HG02588 (cell line): Measurements from ENCODE around the gene ZNF837.
"Not testable (repeated sequence)": the region's sequence is repeated elsewhere in the genome, so short reads cannot be mapped to it uniquely, and the experiment has no call there.

Experiments
- ATAC-seq: cut with Tn5 transposase; IDR thresholded peaks from one replicate; pipeline ENCODE4 v1.9.1; 2021; ENCODE audit warnings: mild to moderate bottlenecking, moderate library complexity; ENCODE audit not compliant: unreplicated experiment

The ZNF837 gene

DNA sequence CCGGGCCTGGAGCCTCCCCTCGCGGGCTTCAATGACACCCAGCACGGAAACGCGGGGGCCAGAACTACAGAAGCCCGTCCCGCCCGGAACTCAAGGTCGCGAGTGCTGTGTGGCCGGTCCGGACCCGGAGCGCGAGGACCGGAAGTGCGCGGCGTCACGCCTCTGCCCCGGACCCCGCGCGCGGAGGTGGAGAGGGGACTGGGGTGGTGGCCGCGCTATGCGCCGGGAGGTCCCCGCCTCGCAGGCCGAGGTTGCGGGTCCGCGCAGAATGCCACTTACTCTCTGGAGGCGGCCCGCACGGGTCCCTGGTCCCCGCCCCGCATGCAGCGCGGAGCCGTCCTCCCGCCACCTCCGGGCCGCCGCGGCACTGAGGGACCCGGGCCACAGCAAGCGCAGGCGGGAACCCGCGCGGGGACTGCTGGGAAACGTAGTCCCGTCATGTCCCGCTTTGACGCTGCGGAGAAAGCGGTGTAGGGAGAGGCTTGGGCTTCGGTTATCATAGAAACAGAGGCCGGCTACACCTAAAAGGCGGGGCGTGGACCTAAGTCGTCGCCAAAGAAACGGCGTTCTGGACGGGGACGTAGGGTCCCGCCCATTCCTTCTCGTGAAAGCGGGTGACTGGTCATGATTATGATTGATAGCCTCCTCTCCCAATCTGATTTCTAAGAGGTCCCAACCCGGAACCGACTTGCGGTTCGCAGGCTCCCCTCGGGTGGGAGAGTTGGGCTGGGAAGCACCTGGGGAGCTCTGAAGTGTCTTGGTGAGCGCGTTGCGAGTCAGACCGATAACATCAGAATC lies at the start of gene ZNF837:
Gene ZNF837 (minus strand): TSS at position 369 of the 798 bp plus-strand sequence. CDS start 11,698 bp downstream, outside the sequence.
- ATAC-seq = peak; percentile 77

DNA sequence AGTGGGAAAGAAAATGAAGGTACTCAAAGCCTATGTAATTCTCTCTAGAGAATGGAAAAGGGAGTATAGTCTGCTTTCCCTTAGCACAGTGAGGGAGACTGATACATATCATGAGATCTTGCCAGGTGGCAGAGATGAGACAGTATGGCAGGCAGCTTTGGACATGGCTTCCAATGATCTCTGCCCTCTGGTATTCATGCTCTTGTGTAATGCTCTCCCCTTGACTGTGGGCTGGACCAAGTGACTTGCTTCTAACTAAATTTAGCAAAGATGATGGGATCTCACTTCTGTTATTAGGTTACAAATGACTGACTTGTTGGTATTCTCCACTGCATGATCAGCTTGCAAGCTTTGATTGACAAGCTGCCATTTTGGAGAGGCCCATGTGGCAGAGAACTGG lies 48.9 kb upstream of the ZNF837 start:
- no peak for ATAC-seq

DNA sequence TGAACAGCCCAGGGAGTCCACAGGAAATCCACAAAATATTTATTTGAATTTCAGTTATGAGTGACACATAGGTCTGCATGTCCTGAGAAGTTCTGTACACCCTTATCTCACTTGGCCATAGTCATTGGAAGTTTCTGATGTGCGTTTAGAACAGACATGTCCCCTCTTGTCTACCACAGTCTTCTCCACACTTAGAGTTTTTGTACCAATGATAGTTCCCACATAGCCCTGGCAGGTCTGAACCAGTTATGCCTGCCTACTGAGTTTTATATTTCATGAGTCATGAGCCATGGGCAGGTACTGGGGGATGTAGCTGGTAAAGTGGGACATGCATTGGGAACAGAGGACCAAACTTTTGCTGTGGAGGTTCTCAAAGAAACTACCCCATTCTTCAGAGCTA lies 47.8 kb upstream of the ZNF837 start:
- no peak for ATAC-seq

DNA sequence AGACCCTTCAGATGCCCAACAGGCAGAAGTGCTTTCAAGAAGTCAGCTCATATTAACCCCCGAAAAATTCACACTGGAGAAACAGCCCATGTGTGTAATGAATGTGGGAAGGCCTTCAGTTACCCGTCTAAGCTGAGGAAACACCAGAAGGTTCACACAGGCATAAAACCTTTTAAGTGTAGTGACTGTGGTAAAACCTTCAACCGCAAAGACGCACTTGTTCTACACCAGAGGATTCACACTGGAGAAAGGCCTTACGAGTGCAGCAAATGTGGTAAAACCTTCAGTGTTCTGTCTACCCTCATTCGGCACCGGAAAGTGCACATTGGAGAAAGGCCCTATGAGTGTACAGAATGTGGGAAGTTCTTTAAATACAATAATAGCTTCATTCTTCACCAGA lies 36.2 kb upstream of the ZNF837 start:
- no peak for ATAC-seq

DNA sequence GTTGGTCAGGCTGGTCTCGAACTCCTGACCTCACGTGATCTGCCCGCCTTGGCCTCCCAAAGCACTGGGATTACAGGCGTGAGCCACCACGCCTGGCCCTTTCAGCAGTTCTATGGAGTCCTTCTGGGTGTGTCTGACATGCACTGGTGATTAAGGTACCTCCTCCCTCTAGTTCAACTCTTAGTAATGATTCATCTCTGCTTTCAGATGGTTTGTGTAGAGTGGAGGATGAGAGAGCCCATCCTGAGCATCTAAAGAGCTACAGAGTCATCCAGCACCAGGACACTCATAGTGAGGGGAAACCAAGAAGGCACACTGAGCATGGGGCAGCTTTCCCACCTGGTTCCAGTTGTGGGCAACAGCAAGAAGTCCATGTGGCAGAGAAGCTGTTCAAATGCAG lies 35.8 kb upstream of the ZNF837 start:
- ATAC-seq = no peak

DNA sequence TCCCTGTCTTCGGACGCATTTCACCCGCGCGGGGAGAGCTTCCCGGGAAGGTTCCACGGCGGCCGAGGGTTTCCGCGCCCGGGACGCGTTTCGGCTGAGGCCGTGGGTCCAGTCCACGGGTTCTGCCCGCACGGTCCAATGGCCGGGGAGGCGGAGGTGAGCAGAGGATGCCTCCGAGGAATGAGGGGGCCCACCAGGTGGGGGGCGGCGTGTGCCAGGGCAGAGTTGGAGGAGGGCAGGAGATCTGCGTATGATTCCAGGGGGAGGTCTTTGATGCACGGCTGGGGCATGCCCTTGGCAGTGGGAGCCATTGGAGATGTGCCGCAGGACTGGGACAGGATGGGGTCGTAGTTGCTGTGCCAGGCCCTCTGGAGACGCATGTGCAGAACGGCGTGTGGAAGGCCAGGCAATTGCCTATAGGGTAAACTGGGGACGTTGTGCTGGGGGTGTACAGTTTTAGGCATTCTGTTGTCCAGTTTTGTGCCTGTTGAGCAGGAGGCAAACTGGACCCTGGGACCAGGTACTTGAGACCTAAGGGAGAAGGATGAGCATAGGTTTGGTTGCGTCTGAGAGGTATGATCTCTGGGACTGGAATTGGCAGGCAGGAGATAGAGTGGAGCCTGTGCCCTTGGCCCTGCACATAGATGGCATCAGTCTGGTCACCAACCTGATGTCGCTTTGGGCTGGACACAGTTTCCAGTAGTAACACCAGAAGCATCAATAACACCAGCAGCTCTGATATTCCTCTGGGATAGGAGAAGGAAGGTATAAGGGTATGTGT lies 28.4 kb upstream of the ZNF837 start:
- ATAC-seq = no peak

DNA sequence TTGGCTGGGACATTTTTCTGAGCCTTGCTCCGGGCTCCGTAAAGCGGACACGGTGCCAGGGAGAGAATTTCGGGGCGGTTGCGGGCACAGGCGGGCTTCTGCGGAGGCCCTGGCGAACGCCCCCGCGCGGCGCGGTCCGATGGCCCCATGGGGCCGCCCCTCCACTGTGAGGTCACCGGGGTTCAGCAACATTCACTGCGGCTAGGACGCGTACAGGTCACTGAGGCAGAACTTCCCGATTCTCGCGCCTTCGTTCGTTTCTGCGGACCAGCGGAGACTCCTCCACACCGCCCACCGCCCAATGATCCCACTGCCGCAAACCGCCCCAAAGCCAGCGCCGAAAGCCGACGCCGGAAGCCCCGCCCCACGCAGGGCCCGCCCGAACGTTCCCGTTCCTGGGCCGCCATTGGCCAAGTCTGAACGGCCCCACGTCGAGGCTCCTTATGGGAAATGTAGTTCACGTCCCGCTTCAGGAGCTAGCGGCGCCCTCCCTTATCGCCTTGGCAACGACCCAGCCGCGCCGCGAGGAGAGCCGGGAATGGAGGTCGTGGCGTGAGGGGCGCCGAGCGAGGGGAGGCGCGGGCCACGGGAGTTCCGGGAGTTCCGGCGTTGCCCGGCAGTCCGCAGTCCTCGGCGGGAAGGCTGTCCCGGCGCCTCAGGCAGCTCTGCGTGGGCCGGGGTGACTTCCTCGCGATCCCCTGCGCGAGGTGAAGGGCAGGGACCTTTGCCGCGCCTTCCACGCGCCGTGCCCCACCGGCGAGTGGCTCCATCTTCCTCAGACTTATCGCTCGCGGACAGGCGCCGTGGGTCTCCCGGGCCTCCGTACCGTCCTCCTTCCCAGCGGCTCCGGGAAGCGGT lies 27.6 kb upstream of the ZNF837 start, which contains the start of gene ZNF584:
Gene ZNF584 (plus strand): TSS at position 498 of the 858 bp plus-strand sequence. CDS start 499 bp downstream, outside the sequence.
- ATAC-seq = peak; percentile 89

DNA sequence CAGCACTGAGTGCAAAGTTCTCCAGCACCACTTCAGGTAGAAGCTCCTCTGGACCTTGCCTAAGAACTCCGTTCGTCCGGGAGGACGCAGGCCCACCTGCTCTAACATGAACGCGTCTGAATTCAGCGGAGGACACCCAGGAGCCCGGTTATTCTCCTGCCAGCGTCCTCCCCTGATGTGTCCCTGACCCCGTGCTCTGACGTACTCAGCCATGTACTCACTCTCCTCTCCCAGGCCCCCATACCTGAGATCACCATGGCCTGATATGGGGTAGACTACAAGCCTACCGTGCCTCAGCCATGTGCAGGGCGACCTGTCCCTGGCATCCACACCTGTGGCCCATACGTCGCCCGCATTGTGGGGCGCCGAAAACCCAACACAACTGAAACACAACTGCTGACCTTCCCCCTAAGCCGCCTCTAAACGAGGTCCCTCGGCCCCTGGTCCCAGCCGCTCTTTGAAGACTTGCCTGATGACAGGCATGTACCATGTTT lies 26.9 kb upstream of the ZNF837 start:
- no peak for ATAC-seq

DNA sequence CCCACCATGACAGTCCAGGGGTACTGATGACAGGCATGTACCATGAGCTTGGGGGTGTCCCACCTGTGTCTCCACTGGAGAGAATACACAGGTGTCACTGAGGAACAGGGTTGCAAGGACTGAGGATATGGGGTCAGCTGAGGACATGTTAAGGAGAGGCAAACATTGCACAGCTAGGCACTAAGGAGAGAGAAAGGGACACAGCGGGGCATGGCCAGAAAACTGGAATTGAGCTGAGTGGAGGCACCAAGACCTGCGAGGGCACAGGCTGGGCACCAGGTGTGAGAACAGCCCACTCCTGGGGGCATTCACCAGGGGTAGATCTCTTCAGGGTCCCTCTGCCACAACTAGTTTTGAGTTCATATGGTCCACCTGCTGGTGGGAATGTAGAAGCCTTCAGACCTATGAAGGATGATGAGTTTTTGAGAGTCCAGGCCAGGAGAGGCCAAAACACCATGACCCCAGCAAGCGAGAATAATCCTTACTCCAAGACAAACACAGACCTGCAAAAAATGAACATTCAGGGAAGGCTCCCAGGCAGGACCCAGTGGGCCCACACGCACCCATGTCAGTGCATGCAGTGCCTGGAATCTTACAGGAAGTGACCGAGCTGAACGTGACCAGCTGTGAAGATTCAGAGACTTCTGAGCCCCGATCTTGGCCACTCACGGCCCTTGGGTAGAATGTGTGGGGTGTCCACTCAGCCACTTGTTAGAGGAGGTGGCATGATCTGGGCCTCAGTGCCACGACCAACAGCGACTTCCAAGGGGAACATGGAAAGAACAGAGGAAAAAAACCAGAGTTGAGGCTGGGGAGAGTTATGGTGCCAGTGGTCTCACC lies 26.2 kb upstream of the ZNF837 start:
- ATAC-seq = no peak

DNA sequence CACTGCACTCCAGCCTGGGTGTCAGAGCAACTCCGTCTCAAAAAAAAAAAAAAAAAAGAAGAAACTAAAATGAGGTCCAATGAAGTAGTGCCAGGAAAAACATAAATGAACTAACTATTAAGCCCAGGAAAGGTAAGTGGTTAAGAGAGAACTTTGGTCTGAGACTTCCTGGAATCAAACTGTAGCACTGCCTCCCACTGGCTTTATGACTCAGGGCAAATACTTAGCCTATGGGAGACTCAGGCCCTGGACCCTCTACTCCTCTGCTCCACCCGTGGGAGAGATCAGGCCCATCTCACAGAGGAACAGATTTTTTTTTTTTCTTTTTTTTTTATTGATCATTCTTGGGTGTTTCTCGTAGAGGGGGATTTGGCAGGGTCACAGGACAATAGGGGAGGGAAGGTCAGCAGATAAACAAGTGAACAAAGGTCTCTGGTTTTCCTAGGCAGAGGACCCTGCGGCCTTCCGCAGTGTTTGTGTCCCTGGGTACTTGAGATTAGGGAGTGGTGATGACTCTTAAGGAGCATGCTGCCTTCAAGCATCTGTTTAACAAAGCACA lies 23.2 kb upstream of the ZNF837 start:
- not testable (repeated sequence) for ATAC-seq

DNA sequence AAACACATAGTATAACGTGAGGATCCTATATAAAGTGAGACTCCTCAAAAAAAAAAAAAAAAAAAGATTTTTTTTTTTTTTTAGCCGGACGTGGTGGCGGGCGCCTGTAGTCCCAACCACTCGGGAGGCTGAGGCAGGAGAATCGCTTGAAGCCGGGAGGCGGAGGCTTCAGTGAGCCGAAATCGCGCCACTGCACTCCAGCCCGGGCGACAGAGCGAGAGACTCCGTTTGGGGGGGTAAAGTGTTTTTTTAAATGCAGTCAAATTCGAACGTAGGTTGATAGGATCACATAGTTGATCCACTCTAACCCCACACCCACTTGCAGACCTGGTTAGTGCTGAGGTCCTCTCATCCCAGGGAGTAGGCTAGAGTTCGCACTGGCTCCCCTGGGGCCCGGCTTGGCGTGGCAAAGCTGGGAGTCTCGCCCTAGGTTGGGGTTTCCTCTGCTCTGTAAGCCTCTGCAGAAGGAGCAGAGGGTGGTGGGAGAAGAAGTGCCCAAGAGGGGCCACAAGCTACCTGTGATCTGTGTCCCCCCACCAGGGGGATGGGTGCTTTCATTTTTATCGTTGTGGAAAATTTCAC lies 21.1 kb upstream of the ZNF837 start:
- ATAC-seq = no peak

DNA sequence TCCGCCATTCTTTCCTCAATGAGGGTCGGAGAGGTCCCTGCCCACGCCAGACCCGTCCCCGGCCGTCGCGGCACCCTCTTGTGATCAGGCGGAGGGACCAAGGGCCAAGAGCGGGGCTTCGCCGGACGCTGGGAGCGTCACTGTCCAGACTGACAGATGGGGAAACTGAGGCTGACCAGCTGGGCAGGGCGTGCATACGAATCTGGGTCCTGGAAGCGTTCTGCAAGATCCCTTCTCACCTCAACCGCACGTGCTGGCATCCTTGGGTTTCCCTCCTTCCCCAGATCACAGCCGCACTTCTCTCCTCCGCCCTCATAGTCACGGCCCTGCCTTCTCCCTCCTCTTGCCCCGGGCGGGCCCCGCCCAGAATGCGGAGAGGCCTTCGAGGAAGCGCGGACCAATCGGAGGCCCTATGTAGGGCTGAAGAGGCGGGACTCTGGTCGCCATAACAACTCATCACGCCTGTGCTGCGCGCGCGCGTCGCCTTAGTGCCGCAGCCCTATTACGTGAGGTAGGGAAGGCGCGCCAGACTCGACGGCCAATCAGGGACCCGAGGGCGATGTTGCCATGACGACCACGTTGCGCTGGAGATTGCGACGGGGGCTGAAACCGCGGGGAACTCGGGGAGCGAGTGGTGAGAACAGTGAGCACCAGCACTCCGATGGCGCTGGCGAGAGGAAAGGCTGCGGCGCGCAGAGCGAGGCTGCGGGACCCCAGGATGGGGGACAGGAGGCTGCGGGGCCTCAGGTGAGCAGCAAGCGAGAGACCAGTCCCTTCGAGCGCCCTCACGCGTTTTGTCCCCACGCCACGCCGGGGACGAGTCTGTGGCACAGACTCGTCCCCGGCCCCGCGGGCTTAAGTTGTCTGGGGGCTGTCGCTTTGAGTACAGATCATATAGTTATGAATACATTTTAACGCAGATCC lies 20.3 kb upstream of the ZNF837 start:
- peak; percentile 96 for ATAC-seq

DNA sequence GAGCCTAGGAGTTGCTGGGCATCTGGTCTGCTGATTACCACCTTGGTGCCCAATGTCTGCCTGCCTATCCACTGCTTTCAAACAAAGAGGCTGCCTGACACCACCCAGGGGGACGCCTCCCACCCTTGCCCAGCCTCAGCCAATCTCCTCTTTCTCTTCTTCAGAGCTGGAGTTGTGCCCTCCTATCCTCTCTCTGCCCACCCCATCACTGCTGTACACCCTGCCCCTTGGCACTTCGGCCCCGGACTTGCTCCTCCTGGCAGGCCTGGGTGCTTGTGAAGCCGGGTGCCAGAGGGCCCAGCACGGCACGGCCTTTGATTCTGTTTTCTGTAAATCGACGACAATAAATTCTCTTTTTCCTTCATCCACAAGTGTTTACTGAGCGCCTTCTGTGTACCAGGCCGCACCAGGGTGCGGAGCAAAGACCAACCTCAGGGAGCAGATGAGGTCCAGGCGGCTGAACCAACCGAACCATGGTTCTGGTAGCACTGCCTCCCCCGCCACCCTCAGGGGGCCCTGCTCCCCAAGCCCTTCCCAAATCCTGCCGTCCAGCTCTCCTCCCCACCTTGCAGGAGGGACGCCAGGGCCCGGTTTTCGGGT lies 19.6 kb upstream of the ZNF837 start:
- ATAC-seq = no peak

DNA sequence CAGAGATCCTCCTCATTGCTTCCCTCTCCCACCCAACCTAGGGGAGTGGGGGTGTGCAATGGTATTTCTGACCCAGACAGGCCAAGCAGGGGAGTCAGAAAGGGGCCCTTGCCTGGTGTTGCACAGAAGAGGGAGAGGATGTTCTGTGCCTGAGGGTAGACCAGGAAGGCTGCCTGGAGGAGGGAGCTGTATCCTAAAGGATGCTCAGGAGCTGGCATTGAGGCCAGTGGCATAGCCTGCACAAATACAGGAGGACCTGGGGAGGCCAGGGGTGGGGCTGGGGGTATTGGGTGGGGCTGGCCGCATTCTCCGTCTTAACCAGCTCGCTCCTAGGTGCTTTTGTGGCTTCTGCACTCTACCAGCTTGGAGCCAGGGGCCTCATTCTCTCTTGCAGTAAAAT lies 19.1 kb upstream of the ZNF837 start:
- no peak for ATAC-seq

DNA sequence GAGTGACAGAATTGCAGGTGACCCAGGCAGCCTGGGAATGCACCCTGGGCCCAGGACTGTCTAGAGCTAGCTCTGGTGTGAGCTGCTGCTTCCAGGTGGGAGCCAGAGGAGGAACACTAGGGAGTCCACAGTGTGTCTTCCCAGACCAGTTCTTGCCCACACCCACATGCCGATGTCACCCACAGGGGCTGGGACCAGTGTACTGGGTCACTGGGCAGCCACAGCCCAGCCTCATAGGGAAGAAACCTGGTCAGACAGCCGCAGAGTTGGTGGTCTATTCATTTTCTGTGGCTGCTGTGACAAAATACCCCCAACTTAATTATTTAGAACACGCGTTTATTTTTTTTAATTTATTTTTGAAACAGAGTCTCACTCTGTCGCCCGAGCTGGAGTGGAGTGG lies 17.7 kb upstream of the ZNF837 start:
- ATAC-seq = no peak

DNA sequence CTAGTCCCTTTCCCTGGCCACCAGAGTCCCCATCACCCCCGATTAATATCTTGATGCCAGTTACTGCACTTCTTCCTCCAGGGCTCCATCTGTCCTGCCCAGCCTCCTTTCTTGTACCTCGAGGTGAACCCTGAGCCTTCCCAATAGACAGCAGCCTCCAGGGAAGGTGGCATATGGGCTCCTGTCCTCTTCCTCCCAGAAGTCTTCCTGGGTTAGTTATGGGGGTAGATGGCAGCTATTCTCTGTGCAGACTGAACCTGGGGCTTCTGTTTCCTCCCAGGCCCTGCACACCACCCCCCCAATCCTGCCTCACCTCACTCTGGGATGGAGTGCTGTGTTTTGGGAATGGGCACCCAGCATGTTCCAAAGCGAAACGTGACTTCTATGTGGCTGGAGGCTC lies 17.3 kb upstream of the ZNF837 start:
- ATAC-seq = no peak

DNA sequence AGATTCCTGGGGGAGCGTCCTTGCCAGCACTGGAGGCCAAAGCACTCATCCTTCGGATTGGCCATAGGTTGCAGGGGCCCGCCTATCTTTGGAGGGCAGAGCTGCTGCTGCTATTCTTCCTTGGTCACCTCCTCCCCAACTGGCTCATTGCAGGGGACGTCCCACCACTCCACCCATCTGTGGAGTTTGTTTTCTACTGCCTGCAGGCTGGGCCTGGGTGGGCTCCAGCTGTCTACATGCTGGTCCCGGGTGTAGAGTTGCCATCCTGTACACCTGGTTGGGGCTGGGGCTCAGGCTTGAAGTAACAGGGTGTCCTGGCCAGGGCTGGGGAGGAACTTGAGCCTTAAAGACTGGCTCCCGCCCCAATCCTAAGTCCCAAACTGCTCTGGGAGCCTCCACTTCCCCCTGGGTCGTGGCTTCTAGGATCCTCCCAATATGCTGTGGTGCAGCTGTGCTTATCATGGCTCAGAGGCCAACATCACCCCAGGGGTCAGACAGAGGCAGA lies 16.8 kb upstream of the ZNF837 start:
- ATAC-seq = no peak
